HG02759 (cell line): ENCODE results near the gene COL5A1.
"Not testable (repeated sequence)": the region's sequence is repeated elsewhere in the genome, so short reads cannot be mapped to it uniquely, and the experiment has no call there.

ENCODE experiments used
- ATAC-seq: cut with Tn5 transposase; IDR thresholded peaks from one replicate; pipeline ENCODE4 v1.9.1; 2021; ENCODE audit warnings: mild to moderate bottlenecking, moderate library complexity; ENCODE audit not compliant: unreplicated experiment

The COL5A1 gene

GRCh38 chr9:134844821-134845220 lies 203.2 kb downstream of the COL5A1 start:
- ATAC-seq, result no peak

DNA sequence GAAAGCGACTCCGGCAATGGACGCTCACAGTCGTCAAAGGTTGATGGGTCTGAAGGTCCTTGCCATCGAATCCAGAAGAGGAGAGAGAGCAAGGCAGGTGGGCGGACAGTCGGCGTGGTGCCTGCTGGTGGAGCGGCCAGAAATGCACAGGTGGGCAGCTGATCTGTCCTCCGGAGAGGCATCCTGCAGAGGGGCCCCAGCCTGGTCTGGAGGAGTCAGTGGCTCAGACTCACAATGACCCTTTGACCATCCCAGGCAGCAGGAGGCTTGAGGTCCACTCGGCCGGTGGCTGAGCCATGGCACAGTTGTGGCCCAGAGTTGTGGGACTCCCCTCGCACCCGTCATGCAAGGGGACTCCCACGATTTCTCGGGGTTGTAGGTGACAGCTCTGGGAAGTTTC lies 204.6 kb downstream of the COL5A1 start:
- ATAC-seq, result no peak

GRCh38 chr9:134846699-134847098 lies 205.1 kb downstream of the COL5A1 start:
- no peak for ATAC-seq

DNA sequence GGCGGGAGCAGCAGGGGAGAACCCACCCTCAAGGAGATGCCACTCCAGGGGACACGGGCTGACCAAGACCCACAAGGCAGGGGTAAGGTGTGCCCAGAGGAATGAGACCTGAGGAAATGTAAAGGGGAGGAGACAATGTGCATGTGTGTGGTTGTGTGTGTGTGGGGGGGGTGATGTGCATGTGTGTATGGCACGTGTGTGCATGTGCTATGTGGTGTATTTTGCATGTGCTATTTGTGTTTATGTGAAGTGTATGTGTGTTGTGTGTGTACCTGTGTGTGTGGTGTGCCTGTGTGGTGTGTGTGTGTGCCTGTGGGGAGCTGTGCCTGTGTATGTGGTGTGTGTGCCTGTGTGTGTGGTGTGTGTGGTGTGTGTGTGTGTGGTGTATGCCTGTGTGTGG lies 205.5 kb downstream of the COL5A1 start:
- ATAC-seq, result no peak

DNA sequence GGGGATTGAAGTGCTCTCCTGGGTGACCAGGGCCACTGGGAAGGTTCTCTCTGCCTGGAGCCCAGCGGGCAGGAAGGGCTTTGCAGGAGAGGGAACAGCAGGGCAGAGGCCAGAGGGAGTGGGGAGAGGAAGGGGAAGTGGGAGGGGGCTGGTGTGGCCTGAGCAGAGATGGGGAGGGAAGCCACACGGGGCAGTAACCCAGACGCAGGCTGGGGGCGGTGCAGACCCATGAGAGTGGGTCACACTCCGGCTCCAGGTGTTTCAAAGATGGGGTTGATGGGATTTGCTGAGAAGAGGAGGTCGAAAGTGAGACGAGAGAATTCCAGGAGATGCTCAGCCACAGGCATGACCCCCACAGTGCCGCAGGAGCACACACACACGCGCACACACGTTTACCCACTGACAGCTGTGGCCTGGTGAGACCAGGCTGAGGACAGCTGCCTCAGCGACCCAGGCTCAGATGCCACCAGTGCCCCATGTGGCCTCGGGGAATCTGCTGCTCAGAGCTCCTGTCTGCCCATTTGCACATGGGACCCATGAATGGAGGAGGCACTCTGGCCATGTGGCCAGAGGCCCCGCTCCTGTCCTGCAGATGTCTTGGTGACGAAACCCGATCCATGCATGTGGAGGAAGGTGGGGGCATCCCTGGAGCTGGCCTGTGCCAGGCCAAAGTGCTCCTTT lies 206.3 kb downstream of the COL5A1 start:
- ATAC-seq, result no peak

- no peak for ATAC-seq
These were observed 206.9 kb downstream of the COL5A1 start for GRCh38 chr9:134848504-134848903.

DNA sequence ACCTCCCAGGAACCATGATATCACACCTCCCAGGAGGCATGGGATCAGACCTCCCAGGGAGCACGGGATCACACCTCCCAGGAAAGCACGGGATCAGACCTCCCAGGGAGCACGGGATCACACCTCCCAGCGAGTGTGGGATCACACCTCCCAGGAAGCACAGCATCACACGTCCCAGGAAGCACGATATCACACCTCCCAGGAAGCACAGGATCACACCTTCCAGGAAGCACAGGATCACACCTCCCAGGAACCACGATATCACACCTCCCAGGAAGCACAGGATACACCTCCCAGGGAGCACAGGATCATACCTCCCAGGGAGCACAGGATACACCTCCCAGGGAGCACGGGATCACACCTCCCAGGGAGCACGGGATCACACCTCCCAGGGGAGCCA lies 209.0 kb downstream of the COL5A1 start:
- ATAC-seq, result no peak

GRCh38 chr9:134851020-134851419 lies 209.4 kb downstream of the COL5A1 start:
- no peak for ATAC-seq

DNA sequence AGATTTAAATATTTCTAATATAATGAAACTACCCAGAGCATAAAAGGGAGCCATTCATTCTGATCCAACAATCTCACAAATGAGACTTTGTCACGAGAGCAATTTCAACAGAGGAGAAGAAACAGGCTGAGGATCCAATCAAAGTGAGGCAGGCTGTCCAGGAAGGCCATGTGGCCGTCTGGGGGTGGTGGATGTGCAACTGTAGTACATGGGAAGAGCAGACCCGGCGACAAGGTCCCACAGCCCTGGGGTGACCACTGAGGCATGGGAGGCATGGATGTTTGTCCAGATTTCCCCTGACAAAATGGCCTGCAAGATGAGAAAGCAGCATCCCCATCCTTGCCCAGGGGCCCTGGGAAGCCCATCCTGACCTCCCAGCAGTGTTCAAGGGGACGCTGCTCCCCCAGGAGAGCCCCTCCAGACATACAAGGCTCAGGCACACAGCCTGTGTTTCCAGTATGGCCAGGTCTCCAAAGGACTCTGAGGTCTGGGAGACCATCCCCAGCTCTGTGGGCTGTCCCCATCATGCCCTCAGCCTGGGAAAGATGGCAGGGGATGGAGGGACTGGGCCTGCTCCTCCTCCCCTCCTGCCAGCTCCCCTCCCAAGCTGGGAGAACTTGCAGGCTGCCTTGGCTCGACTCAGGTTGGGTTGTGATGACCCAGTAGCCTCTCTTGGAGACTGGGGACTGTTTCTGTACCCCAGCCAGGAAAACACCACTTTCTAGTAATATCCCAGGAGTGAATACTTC lies 211.5 kb downstream of the COL5A1 start:
- no peak for ATAC-seq

DNA sequence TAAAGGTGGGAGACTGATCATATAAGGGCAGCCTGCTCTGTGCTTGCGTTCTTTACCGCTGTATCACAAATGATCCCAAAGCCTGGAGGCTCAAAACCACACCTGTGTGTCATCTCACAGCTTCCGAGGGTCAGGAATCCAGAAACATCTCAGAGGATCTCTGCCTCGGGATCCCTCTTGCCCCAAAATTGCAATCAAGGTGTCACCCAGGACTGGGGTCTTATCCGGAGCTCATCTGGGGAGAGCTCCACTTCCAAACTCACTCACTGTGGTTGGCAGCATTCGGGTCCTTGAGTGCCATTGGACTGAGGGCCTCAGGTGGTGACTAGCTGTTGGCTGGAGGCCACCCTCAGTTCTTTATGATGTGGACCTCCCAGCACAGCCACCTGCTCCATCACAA lies 212.3 kb downstream of the COL5A1 start:
- ATAC-seq, result no peak

- ATAC-seq, result no peak
These were observed 213.0 kb downstream of the COL5A1 start for GRCh38 chr9:134854541-134854981.

GRCh38 chr9:134855231-134855899 lies 213.8 kb downstream of the COL5A1 start:
- ATAC-seq, result no peak

DNA sequence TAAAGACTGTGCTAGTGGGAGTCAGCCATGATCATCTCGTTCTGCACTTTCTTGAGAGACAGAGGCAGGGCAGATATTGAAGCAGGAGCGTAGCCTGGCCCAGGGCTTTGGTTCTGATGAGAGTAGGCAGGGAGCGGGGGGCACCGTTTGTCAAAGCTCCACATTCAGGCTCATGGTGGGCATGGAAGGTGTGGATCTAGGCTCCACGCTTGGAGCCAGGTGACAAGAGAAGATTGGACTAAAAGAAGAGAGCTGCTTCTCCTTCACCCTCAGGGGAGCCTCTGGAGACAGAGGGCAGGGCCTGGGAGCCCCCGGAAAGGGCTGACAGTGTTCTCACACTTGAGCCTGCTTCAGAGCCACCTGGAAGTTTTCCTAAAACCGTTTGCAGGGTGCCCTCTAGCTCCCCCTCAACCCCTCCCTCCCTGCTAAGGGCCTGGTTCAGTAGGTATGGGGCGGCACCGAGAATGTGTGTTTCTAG lies 214.3 kb downstream of the COL5A1 start:
- ATAC-seq, result no peak

- ATAC-seq, result not testable (repeated sequence)
These were observed 215.8 kb downstream of the COL5A1 start for GRCh38 chr9:134857451-134857850.

DNA sequence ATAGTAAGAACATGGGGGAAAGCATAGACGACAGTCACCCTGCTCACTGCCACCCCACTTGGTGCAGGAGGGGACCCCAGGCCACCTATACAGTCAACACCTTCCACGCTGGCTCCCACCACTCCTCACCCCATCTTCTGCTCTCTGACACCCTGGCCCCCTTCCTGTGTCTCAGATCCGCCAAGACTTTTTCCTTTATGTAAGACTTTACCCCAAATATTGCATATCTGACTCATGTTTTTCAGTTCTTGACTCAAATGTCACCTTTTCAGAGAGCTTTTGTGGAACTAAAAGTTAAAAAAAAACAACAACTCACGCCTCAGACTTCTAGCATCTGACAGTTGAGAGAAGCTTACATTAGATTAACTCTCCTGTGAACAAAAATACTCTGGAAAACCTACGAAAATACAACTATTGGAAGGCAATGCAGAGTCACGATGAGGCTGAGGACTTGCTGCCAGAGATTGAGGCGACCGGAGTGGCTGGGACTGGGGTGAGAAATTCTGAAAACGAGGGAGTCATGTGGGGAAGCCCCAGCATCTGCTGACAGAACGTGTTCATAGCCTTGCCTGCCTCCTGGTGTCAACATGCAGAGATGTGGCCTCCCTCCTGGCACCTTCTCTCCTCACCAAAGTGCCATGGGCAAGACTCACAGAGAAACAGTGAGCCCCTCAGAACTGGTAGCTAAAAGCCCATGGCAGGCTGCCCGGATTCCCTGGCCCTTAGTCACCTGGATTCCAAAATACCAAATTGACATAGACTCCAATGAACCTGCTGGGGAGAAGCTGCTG lies 216.6 kb downstream of the COL5A1 start:
- ATAC-seq, result peak; percentile 87

- no peak for ATAC-seq
These were observed 218.9 kb downstream of the COL5A1 start for GRCh38 chr9:134860510-134860909.

- ATAC-seq, result no peak
These were observed 220.2 kb downstream of the COL5A1 start for GRCh38 chr9:134861595-134862334.

- ATAC-seq, result no peak
These were observed 221.8 kb downstream of the COL5A1 start for GRCh38 chr9:134863306-134863902.

- no peak for ATAC-seq
These were observed 222.6 kb downstream of the COL5A1 start for GRCh38 chr9:134863941-134864820.
